A549 (cell line): Measurements from ENCODE around the gene WSCD2.

ENCODE experiments used
- CHD2 ChIP-seq: fragments of 150-350 bp; IDR thresholded peaks from 2 replicates; pipeline ENCODE4 v1.6.1; 2014; ENCODE audit warnings: low read length; ENCODE audit not compliant: partially characterized antibody
- CTCF ChIP-seq: fragments of >200 bp; sonication (Bioruptor Twin); formaldehyde crosslinking; IDR thresholded peaks from 3 replicates; pipeline ENCODE4 v1.5.1; 2016
- ELK1 ChIP-seq: fragments of 150-350 bp; IDR thresholded peaks from 2 replicates; pipeline ENCODE4 v1.6.1; 2014; ENCODE audit warnings: low read depth, mild to moderate bottlenecking, low read length
- EP300 ChIP-seq, 2 experiments: fragments of >200 bp; sonication (Bioruptor Twin); formaldehyde crosslinking; IDR thresholded peaks; 2 replicates in 1 of 2; 3 replicates in 1 of 2; pipeline ENCODE4 v1.6.1; 2016 to 2017
- HES2 ChIP-seq: fragments of >200 bp; sonication (Bioruptor Twin); formaldehyde crosslinking; IDR thresholded peaks from 2 replicates; pipeline ENCODE4 v1.6.1; 2016
- KDM5A ChIP-seq: fragments of 200-600 bp; sonication (generic); IDR thresholded peaks from 2 replicates; pipeline ENCODE4 v1.6.1; 2016; ENCODE audit warnings: antibody characterized with exemption, mild to moderate bottlenecking
- MYC ChIP-seq: IDR thresholded peaks from 2 replicates; pipeline ENCODE4 v1.6.1; 2012; ENCODE audit warnings: mild to moderate bottlenecking, inconsistent platforms, low read length, improper control_type of control experiment, borderline replicate concordance

GRCh38 chr12:108285016-108285415 is 155.9 kb downstream of the WSCD2 start:
- TF ChIP-seq ELK1 (no peak), EP300 (IDR thresholded peaks at IDR 0.05) (no peak), HES2 (no peak), KDM5A (no peak), CHD2 (no peak), CTCF (no peak), MYC (no peak)
